ENCODE measurements around the gene FBXO30.

DNA sequence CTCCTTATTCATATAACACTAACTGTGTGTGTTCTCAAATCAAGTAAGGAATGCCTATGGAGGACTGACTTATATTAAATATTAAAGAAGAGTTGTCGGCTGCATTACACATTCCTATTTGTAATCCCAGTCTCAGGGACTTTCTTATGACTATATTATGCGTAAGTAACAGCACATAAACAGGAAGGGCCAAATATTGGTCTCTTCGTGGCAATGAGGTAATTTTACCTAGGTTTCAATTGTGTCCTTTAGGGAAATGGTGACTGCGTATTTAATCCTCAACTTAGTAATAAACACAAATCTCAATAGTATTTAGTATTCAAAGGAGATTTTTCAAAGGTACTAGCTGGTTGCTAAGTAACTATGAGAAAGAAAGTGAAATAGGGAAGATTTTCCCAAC lies 56.5 kb downstream of the FBXO30 start:
- no peak for TF ChIP-seq CTCF (conservative IDR thresholded peaks at IDR 0.05; ENCODE audit: low read length)
- no peak for TF ChIP-seq EZH2phosphoT487 (IDR thresholded peaks at IDR 0.05; ENCODE audit: borderline replicate concordance, low read depth, low read length)

Data from OCI-LY7 (cell line).